Left ventricle myocardium superior (tissue), 1 donor: ENCODE results near the gene DMP1. TPM values are rescaled to one million over a fixed set of nuclear protein-coding genes. Genes with fewer than 3 reads are reported as not detected.

Experiments
- ATAC-seq: fragments of 200-7000 bp; cut with Tn5 transposase; one replicate; pipeline ENCODE4 v1.9.1; 2020; ENCODE audit warnings: mild to moderate bottlenecking, moderate library complexity
- DNase-seq: peaks from one replicate; pipeline ENCODE4 v3.0.0-alpha.2; 2020
- intact Hi-C: fragments of 100-400 bp; cut with micrococcal nuclease; formaldehyde crosslinking; loops from one replicate; pipeline ENCODE4 v1.11.0; 2022
- long read RNA-seq: library from polyadenylated mRNA; unstranded; transcript quantifications from one replicate; pipeline ENCODE4 v2.0.0, GENCODE V29; 2021
- total RNA-seq: library from RNA; stranded (reverse); fragmentation: NEBNext Ultra II Directional; extraction: Animal tissue kit (Norgen Biotek cat#: 25700); gene quantifications from one replicate; pipeline ENCODE4 v1.2.1, GENCODE V29; 2021
- donor health status: DM: no; HTN: yes; CAD: no; lungs with severe emphysema.

DMP1 gene
- not detected for total RNA-seq
- long read RNA-seq = 0 reads

GRCh38 chr4:87649980-87650379 lies at the start of gene DMP1:
DMP1 (plus strand) TSS chr4:87650280; CDS start chr4:87656493, 6,213 bp downstream.
- DNase-seq = no peak
- intact Hi-C loops = loop anchor here (10.0 kb wide), 1 partner anchor 105 kb away; no protein-coding TSS in a partner anchor

GRCh38 chr4:87601361-87601760 lies 48.7 kb upstream of the DMP1 start:
- intact Hi-C loops = no loop called here
- DNase-seq (no peak), ATAC-seq (no peak)

More at GRCh38 chr4:87649980-87650379, at the start of gene DMP1:
- ATAC-seq = no peak

GRCh38 chr4:87608229-87608628 lies 41.9 kb upstream of the DMP1 start, which contains the start of gene DSPP:
DSPP (plus strand) TSS chr4:87608529; CDS start chr4:87610909, 2,380 bp downstream.
- intact Hi-C loops = no loop called here
- ATAC-seq = no peak

GRCh38 chr4:87614292-87614890 lies 35.7 kb upstream of the DMP1 start:
- ATAC-seq = no peak
- intact Hi-C loops = no loop called here
- no peak for DNase-seq

More at GRCh38 chr4:87608229-87608628, 41.9 kb upstream of the DMP1 start, which contains the start of gene DSPP:
- DNase-seq = no peak

- ATAC-seq = no peak
- intact Hi-C loops = no loop called here
- DNase-seq = no peak
These were observed 33.8 kb upstream of the DMP1 start for GRCh38 chr4:87616268-87616667.

GRCh38 chr4:87620086-87620485 lies 30.0 kb upstream of the DMP1 start:
- intact Hi-C loops = no loop called here

GRCh38 chr4:87620491-87620890 lies 29.6 kb upstream of the DMP1 start:
- intact Hi-C loops = no loop called here
- DNase-seq = no peak
- peak; percentile 97 for ATAC-seq

More at GRCh38 chr4:87620086-87620485, 30.0 kb upstream of the DMP1 start:
- ATAC-seq = peak; percentile 25
- no peak for DNase-seq

GRCh38 chr4:87622303-87622702 lies 27.8 kb upstream of the DMP1 start:
- intact Hi-C loops = no loop called here

GRCh38 chr4:87624698-87625097 lies 25.4 kb upstream of the DMP1 start:
- DNase-seq (no peak), ATAC-seq (no peak)
- intact Hi-C loops = no loop called here

More at GRCh38 chr4:87622303-87622702, 27.8 kb upstream of the DMP1 start:
- no peak for ATAC-seq
- DNase-seq = no peak

GRCh38 chr4:87631668-87632067 lies 18.4 kb upstream of the DMP1 start:
- intact Hi-C loops = no loop called here
- no peak for DNase-seq
- no peak for ATAC-seq

GRCh38 chr4:87632469-87632868 lies 17.6 kb upstream of the DMP1 start:
- ATAC-seq (no peak), DNase-seq (no peak)
- intact Hi-C loops = no loop called here

- intact Hi-C loops = no loop called here
These were observed 16.8 kb upstream of the DMP1 start for GRCh38 chr4:87633243-87633642.

GRCh38 chr4:87644286-87644685 lies 5.8 kb upstream of the DMP1 start:
- DNase-seq (no peak), ATAC-seq (no peak)
- intact Hi-C loops = no loop called here

More at GRCh38 chr4:87633243-87633642, 16.8 kb upstream of the DMP1 start:
- ATAC-seq (peak; percentile 37), DNase-seq (no peak)

- ATAC-seq (no peak), DNase-seq (no peak)
- intact Hi-C loops = loop anchor here (10.0 kb wide), 1 partner anchor 106 kb away; no protein-coding TSS in a partner anchor
These were observed 858 bp downstream of the DMP1 start for GRCh38 chr4:87650938-87651337.

GRCh38 chr4:87651941-87652340 lies 1.9 kb downstream of the DMP1 start:
- DNase-seq = no peak
- ATAC-seq = no peak

GRCh38 chr4:87654487-87655044 lies 4.5 kb downstream of the DMP1 start:
- DNase-seq (no peak), ATAC-seq (no peak)
- intact Hi-C loops = loop anchor here (10.0 kb wide), 1 partner anchor 110 kb away; no protein-coding TSS in a partner anchor

More at GRCh38 chr4:87651941-87652340, 1.9 kb downstream of the DMP1 start:
- intact Hi-C loops = loop anchor here (10.0 kb wide), 1 partner anchor 107 kb away; no protein-coding TSS in a partner anchor

GRCh38 chr4:87657525-87657924 lies 7.4 kb downstream of the DMP1 start:
- no peak for DNase-seq
- no peak for ATAC-seq
- intact Hi-C loops = loop anchor here (10.0 kb wide), 1 partner anchor 113 kb away; no protein-coding TSS in a partner anchor

GRCh38 chr4:87659247-87659931 lies 9.3 kb downstream of the DMP1 start:
- ATAC-seq (no peak), DNase-seq (no peak)
- intact Hi-C loops = loop anchor here (10.0 kb wide), 1 partner anchor 115 kb away; no protein-coding TSS in a partner anchor

- no peak for DNase-seq
- peak; percentile 30 for ATAC-seq
- intact Hi-C loops = no loop called here
These were observed 12.8 kb downstream of the DMP1 start for GRCh38 chr4:87662871-87663270.

- no peak for ATAC-seq
- no peak for DNase-seq
- intact Hi-C loops = no loop called here
These were observed 19.3 kb downstream of the DMP1 start for GRCh38 chr4:87669373-87669772.
